GM12865 (cell line): ENCODE measurements around the gene SGPP1.

Experiments used
- DNase-seq: peaks from one replicate; pipeline ENCODE4 v3.0.0; 2010; ENCODE audit warnings: low read depth
- H3K4me3 ChIP-seq: 2 replicates; pipeline ENCODE4 v1.5.1; 2011; ENCODE audit warnings: mild to moderate bottlenecking, low read depth, low read length, control low read depth
- TF ChIP-seq, protein P1 (sequence below): IDR thresholded peaks from 2 replicates; pipeline ENCODE4 v1.5.1; 2011; ENCODE audit warnings: low read length, control low read depth, low read depth, inconsistent platforms; ENCODE audit not compliant: insufficient read depth; ENCODE audit errors: missing control alignments

Gene SGPP1

DNA sequence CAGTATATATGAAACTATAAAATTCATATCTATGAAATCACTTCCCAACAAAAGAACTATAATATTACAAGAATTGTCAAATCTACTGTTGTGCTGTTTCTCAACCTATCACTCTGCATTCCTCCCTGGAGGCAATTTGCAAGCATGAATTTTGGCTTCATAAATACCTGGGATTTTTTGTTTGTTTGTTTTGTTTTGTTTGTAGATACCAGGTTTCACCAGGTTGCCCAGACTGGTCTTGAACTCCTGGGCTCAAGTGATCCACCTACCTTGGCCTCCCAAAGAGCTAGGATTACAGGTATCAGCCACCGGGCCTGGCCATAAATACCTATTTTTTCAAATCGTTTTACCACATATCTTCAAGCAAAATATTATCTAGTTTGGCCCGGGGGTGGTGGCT, 38.7 kb downstream of the SGPP1 start:
- DNase-seq = no peak
- TF ChIP-seq, protein P1, sequence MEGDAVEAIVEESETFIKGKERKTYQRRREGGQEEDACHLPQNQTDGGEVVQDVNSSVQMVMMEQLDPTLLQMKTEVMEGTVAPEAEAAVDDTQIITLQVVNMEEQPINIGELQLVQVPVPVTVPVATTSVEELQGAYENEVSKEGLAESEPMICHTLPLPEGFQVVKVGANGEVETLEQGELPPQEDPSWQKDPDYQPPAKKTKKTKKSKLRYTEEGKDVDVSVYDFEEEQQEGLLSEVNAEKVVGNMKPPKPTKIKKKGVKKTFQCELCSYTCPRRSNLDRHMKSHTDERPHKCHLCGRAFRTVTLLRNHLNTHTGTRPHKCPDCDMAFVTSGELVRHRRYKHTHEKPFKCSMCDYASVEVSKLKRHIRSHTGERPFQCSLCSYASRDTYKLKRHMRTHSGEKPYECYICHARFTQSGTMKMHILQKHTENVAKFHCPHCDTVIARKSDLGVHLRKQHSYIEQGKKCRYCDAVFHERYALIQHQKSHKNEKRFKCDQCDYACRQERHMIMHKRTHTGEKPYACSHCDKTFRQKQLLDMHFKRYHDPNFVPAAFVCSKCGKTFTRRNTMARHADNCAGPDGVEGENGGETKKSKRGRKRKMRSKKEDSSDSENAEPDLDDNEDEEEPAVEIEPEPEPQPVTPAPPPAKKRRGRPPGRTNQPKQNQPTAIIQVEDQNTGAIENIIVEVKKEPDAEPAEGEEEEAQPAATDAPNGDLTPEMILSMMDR = no peak

DNA sequence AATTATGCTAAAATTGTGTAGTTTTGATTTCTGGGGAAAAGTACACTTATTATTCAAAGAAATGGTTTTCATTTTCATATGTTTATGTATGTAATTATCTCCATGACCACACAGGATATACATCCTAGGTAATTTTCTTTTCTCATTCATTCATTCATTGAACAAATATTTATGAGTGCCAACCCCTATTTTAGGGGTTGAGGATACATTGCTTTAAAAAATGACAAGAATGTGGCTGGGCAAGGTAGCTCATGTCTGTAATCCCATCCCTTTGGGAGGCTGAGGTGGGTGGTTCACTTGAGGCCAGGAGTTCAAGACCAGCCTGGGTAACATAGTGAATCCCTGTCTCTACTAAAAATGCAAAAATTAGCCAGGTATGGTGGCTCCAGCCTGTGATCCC, 40.9 kb downstream of the SGPP1 start:
- TF ChIP-seq, protein P1 = no peak
- DNase-seq = no peak
- no peak overlapping the region for H3K4me3 ChIP-seq

More for the DNA sequence above, 38.7 kb downstream of the SGPP1 start:
- H3K4me3 ChIP-seq = no peak overlapping the region

DNA sequence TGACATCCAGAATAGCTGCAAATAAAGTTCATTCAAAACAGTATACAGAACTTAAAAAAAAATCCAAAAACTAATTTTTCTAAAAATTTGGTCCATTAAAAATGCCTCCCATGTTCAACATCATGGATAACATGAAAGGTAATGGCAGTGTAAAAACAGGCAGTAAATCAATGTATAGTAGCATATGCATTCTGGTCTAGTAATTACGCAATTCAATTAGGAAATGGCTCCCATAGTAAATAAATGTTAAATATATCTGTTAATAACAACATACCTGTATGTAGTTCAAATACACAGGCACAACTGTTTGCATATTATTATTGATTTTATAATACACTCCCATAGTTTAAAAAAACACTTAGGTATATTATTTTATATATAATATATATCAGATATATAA, 42.5 kb downstream of the SGPP1 start:
- no peak for DNase-seq
- no peak overlapping the region for H3K4me3 ChIP-seq
- TF ChIP-seq, protein P1 = no peak

DNA sequence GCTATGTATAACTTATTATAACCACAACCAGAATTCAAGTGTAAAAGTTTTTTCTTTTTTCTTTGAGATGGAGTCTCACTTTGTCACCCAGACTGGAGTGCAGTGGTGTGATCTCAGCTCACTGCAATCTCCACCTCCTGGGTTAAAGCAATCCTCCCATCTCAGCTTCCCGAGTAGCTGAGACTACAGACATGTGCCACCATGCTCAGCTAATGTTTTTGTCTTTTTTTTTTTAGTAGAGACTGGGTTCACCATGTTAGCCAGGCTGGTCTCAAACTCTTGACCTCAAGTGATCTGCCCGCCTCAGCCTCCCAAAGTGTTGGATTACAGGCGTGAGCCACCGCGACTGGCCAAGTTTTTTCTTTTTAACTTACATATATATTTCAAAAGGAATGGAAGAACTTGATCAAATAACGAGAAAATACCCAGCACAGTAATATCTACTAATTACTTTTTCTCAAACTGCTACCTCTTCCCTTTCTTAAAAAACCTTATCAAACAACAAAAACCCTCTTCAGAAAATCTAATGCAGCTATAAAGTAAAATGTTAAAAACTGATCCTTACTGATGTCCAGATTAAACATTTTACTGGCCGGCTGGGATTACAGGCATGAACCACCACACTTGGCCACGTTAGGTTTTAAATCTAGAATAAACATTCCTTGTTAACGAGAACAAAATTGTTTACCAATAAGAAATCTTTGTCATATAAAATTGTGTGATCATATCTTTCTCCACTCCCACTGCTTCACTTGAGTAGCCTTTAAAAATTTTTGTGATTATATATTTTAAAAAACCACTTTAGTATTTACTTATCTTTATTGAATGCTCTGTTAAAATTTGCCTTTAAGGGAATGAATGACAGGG, 44.9 kb downstream of the SGPP1 start:
- TF ChIP-seq, protein P1 = no peak
- H3K4me3 ChIP-seq = no peak overlapping the region
- no peak for DNase-seq

DNA sequence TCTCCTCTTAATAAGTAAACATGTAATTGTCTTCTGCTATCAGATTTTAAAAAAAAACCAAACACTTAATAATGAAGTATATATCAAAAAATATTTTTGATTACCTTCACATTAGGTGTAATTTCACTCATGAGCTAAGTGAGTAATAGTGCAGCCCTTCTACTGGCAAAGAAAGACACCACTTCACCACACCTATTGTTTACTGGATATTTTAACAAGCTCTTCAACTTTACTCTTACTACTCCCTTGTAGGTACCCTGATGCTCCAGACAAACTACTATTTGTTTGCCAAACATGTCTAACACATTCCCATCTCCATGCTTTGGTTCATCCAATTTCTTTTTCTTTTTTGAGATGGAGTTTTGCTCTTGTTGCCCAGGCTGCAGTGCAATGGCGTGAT, 49.3 kb downstream of the SGPP1 start:
- H3K4me3 ChIP-seq = no peak overlapping the region
- TF ChIP-seq, protein P1 = no peak
- DNase-seq = no peak

DNA sequence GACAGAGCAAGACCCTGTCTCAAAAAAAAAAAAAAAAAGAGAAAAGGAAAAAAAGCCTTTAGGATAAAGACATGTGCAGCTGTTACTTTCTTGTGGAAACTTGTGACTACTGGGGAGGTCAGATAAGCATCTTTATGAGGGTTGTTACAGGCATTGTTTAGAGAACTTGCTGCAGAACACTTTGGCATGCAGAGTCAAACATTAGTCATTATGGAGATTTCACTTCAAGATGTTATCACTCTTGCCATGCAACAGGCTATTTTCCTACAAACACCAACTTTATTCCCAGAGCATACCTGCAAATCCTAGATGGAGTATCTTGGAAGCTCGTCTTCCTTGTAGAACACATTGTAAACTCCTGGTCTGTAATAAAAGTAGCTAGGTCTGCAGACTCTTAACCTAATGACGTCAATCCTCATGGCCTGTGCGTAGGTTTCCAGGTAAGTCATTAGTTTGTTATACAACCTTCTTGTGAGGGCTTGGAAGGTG, 49.9 kb downstream of the SGPP1 start:
- no peak for DNase-seq
- TF ChIP-seq, protein P1 = no peak
- no peak overlapping the region for H3K4me3 ChIP-seq
